Duodenal mucosa (tissue), 2 donors: ENCODE measurements around the gene PCBP4.

Experiments used
- H3K27ac ChIP-seq: one replicate; pipeline ENCODE4 v1.7.0; 2013; ENCODE audit warnings: low read depth, low read length
- H3K27me3 ChIP-seq, 2 donors: one replicate each; pipeline ENCODE4 v1.7.0; 2013; ENCODE audit warnings: low read length in 2 of 2, control low read depth in 1 of 2; ENCODE audit not compliant: insufficient read depth in 2 of 2, control insufficient read depth in 1 of 2
- H3K36me3 ChIP-seq, 2 donors: one replicate each; pipeline ENCODE4 v1.7.0; 2013; ENCODE audit warnings: low read length in 2 of 2, control low read depth in 1 of 2; ENCODE audit not compliant: insufficient read depth in 2 of 2, control insufficient read depth in 1 of 2
- H3K4me1 ChIP-seq, 2 donors: one replicate each; pipeline ENCODE4 v1.7.0; 2013; ENCODE audit warnings: low read length in 2 of 2, control low read depth in 1 of 2; ENCODE audit not compliant: insufficient read depth in 2 of 2, control insufficient read depth in 1 of 2
- H3K4me3 ChIP-seq, 2 donors: one replicate each; pipeline ENCODE4 v1.7.0; 2013; ENCODE audit warnings: low read length in 2 of 2, low read depth in 1 of 2
- H3K9ac ChIP-seq, 2 donors: one replicate each; pipeline ENCODE4 v1.7.0; 2013; ENCODE audit warnings: low read length in 2 of 2, low read depth in 1 of 2
- H3K9me3 ChIP-seq, 2 donors: one replicate each; pipeline ENCODE4 v1.7.0; 2013; ENCODE audit warnings: low read length in 2 of 2, control low read depth in 1 of 2; ENCODE audit not compliant: control insufficient read depth in 1 of 2

PCBP4 gene

DNA sequence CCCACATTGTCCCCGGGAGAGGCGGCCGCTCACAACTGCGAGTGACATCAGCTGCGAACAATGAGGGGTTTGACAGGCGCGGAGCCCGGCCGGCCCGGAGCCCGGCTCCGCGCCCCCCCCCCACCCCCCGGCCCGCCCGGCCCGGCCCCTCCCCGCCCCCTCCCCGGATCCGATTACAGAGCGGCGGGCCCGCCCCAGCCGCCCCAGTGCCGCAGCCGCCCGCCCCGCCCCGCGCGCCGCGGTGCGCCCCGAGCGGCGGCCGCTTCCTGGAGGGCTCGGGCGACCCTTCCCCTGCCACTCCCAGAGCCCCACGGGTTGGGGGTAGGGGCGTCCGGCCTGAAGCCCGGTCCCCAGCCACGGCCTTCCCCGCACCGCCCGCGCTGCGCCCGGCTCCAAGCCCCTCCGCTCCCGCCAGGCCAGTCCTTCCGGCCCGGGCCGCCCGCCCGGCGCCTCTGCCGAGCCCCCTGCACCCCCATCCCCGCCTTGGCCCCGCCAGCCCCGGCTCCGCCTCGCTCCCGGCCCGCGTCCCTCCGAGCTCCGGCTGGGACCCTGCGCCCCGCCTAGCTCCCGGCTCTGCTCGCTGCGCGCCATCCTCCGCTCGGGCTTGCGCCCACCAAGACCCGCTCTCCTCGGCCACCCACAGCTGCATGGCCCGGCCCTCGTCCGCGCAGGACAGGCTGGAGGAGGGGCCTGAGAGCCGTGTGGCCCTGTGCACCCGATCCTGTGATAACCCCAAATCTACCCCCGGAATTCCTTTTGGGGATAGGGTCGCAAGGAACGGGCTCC is at the start of gene PCBP4:
Gene PCBP4, minus strand, starts transcription at position 71 of the 786 bp plus-strand sequence. CDS start 6,214 bp downstream, outside the sequence.
- H3K4me1 ChIP-seq = peaks cover 18 to 26% of the 10 kb centered on the region in 2 donors
- H3K36me3 ChIP-seq = no peaks in the 10 kb centered on the region
- peak within 1 kb of the TSS; percentile 38 for H3K27ac ChIP-seq
- H3K27me3 ChIP-seq = no peaks in the 10 kb centered on the region
- H3K9me3 ChIP-seq = no peaks in the 10 kb centered on the region
- peak within 1 kb of the TSS; percentile 64 to 85 for H3K9ac ChIP-seq
- H3K4me3 ChIP-seq = peak within 1 kb of the TSS; percentile 76 to 81

DNA sequence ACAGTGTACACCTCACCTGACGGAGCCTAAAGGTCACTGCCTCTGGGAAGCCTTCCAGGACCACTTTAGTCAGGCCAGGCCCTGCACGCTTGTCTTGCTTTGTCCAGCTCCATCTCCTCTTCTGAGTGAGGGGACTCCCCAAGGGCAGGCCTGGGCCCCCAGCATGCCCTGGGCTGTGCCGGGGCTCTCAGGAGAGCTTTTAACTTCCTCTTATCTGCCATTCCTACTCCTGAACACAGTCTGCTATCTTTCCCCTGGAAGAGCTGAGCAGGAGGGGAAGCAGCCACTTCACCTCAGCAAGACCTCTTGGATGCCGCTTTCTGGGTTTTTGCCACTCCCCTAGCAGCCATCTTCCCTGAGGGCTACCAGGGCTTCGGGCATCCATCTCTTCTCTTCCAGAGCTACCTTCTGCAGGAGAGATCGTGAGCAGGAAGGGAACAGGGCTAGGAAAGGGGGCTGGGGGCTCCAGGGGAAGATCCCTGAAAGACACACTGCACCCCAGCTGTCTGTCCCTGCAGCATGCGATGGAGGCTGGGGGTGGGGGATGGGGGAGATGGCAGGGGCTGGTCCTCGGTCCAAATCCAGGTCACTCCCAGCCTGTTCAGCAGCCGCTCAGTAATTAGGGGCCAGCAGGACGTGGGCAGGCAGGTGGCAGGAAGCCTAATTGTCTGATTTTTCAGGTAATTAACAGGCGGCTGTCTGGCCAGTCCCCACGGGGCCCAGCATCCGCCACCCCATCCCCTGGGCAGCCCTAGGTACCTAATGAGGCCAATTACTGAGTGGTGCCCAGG is 48.4 kb upstream of the PCBP4 start:
- Histone ChIP-seq H3K4me1 (no peaks in the 10 kb centered on the region), H3K36me3 (no peaks in the 10 kb centered on the region), H3K27ac (no peak overlapping the region), H3K4me3 (no peak overlapping the region), H3K9ac (no peak overlapping the region), H3K9me3 (no peaks in the 10 kb centered on the region), H3K27me3 (no peaks in the 10 kb centered on the region)

DNA sequence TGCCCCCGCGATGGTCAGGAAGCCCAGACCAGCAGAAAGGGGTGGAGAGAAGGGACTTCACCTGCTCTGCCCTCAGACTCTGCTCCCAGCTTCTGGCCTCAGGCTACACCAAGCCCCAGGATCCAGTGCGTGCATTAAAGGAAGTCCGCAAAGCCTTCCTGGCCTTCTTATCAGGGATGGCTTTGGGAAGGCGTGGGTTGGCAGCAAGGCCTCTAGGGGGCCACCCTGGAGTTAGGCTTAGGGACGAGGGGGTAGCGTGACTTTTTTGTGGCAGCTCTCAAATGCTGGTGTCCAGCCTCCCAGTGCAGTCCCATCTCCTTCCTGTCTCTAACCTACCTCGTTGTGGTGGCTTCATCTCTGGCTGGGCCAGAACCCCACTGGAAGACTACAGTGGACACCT is 47.4 kb upstream of the PCBP4 start:
- Histone ChIP-seq H3K9ac (no peak overlapping the region), H3K27ac (no peak overlapping the region), H3K4me3 (no peak overlapping the region), H3K27me3 (no peaks in the 10 kb centered on the region), H3K4me1 (no peaks in the 10 kb centered on the region), H3K36me3 (no peaks in the 10 kb centered on the region), H3K9me3 (no peaks in the 10 kb centered on the region)

DNA sequence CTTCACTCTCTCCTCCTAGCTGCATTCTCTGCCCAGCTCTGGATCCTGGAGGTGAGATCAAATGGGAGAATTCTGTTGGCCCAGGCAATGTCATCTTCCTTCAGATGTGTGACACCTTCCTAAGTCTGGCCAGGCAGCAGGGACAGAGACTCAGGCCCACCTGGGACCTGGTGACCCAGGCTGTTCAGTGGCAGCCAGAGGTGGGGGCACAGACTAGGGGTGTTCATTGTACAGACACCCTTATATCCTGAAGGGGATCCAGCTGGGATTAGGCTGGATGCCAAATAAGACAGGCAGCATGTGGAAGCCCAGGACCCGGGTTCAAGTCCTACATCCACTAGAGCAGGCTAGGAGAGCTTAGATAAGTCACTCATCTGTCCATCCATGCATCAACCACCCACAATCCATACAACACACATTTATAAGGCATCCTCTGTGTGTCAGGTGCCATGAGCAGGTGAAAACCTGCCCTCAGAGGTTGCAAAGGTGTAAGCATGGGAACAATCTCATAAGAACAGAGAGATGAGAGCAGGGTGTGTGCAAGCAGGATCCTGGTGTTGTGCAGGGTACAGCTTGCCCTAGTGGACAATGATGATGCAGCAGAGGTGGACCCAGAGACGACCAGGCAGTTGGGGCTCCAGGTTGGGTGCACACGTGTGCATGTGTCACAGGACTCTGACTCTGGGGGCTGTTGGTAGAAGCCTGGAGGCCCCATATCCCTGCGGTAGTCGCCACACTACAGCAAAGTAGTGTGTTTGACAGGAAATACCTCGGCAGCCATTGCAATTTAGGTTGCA is 46.7 kb upstream of the PCBP4 start:
- Histone ChIP-seq H3K27ac (no peak overlapping the region), H3K27me3 (no peaks in the 10 kb centered on the region), H3K9ac (no peak overlapping the region), H3K4me1 (no peaks in the 10 kb centered on the region), H3K4me3 (no peak overlapping the region), H3K9me3 (no peaks in the 10 kb centered on the region), H3K36me3 (no peaks in the 10 kb centered on the region)

DNA sequence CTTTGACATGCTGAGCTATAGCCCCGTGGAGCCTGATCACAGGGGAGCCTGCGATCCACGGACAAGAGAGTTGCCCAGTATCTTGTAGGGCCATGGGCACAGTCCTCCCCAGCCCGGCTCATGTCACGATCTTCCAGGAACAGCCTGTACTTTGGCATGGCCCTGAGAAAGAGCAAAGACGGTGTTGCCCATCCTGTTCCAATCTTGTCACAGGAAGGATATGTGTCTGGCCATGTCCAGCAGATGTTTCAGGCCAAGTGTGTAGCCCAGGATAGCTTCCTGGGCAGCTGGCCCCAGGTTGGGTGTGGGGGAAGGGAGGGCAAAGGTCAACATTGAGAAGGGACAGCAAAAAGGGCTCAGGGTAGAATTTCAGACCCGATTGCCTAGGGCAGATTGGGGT is 45.4 kb upstream of the PCBP4 start:
- Histone ChIP-seq H3K9ac (no peak overlapping the region), H3K9me3 (no peaks in the 10 kb centered on the region), H3K36me3 (no peaks in the 10 kb centered on the region), H3K27me3 (no peaks in the 10 kb centered on the region), H3K4me3 (no peak overlapping the region), H3K4me1 (no peaks in the 10 kb centered on the region), H3K27ac (no peak overlapping the region)

DNA sequence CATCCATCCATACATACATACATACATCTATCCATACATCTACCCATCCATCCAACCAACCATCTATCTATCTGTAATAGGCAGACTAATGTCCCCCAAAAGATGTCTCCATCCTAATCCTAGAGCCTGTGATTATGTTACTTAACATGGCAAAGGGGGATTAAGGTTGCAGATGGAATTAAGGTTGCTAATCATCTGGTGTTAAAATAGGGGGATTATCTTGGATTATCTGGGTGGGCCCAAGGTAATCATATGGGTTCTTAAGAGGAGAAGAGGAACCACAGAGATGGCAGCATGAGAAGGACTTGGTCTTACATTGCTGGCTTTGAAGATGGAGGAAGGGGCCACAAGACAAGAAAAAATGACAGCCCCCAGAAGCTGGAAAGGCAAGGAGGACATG is 43.2 kb upstream of the PCBP4 start:
- Histone ChIP-seq H3K27ac (no peak overlapping the region), H3K27me3 (no peaks in the 10 kb centered on the region), H3K36me3 (no peaks in the 10 kb centered on the region), H3K9me3 (no peaks in the 10 kb centered on the region), H3K4me1 (peaks cover 9 to 14% of the 10 kb centered on the region in 2 donors), H3K9ac (no peak overlapping the region), H3K4me3 (no peak overlapping the region)

DNA sequence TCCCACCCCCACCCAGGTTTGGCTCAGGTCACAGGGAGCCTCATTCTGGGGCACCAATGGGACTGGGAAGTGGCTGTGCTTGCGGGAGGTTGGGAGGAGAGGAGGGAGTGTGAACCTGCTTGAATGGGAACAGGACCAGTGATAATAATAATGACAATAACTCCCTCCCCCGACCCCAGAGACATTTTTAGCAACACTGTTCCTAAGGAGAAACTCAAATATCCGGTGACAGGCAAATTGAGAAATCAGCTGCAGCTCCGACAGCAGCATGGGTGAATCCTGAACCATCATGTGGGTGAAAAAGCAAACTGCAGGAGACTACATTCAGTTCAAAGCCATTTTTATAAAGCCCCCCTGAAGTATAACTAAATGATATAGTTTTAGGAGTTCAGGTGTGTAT is 40.0 kb upstream of the PCBP4 start:
- H3K27me3 ChIP-seq = no peaks in the 10 kb centered on the region
- H3K27ac ChIP-seq = no peak overlapping the region
- peaks cover 9 to 16% of the 10 kb centered on the region in 2 donors for H3K4me1 ChIP-seq
- no peaks in the 10 kb centered on the region for H3K36me3 ChIP-seq
- no peak overlapping the region for H3K9ac ChIP-seq
- no peak overlapping the region for H3K4me3 ChIP-seq
- H3K9me3 ChIP-seq = no peaks in the 10 kb centered on the region

DNA sequence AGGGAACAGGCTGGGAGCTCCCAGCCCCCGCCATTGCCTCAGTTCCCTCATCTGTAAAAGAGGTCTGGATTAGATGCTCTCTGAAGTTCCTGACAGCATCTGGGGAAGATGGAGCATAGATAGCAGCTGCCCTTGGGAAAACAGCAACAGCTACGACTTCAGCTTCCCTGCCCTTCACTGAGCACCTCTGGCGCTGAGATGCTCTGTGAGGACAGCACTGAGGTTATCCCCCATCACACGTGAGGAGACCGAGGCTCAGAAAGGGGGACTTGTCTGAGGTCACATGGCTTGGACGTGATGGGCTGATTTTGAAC is 39.5 kb upstream of the PCBP4 start:
- Histone ChIP-seq H3K9ac (no peak overlapping the region), H3K9me3 (no peaks in the 10 kb centered on the region), H3K27me3 (no peaks in the 10 kb centered on the region), H3K4me3 (no peak overlapping the region), H3K27ac (no peak overlapping the region), H3K36me3 (no peaks in the 10 kb centered on the region), H3K4me1 (peaks cover 9 to 16% of the 10 kb centered on the region in 2 donors)

DNA sequence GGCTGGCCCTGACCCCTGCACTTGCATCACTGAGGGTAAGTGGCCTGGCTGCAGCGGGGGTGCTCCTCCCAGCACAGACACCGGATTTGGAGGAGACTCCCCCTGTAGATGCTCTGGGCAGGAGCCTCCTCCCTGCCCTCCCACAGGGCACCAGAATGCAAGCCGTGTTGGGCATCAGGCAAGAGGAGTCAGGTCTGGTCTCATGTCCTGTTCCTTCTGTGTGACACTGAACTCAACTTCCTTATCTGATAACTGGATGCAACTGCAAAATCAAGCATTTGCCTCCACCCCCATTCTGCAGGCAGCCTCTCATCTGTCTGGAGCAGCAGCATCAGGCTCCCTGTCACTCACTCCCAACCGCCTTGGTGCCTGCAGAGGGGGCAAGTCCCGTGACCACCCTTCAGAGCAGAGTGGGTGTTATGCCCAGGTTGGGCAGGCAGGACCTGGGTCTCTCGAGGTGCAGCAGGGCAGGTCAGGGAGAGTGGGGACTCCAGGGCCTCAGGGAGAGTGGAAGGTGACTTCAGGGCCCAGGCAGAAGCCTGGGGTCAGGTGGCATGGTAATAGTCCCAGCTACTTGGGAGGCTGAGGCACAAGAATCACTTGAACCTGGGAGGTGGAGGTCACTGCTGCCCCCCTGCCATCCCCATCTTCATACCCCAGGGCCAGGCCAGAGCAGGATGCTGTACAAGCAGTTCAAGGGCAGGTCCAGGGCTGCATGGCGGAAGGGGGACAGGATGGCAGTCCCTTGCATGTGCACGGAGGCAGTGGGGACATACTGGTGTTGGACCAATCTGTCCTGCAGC is 39.0 kb upstream of the PCBP4 start:
- H3K9ac ChIP-seq = peak overlapping the region in 1 of 2 donors; percentile 13
- no peaks in the 10 kb centered on the region for H3K27me3 ChIP-seq
- H3K9me3 ChIP-seq = no peaks in the 10 kb centered on the region
- no peaks in the 10 kb centered on the region for H3K36me3 ChIP-seq
- H3K4me1 ChIP-seq = peaks cover 9 to 16% of the 10 kb centered on the region in 2 donors
- H3K27ac ChIP-seq = no peak overlapping the region
- H3K4me3 ChIP-seq = peak overlapping the region in 1 of 2 donors; percentile 13
